HTERT RPE-1 (cell line): ENCODE data around the gene EXOC6B.
"Not testable (repeated sequence)": the region's sequence is repeated elsewhere in the genome, so short reads cannot be mapped to it uniquely, and the experiment has no call there.

Experiments used
- in situ Hi-C: fragments of 300-500 bp; cut with MboI; formaldehyde crosslinking; loops from 4 replicates; pipeline ENCODE4 v1.14.3; 2020; ENCODE audit warnings: low sequenced_read_pairs

The EXOC6B gene

GRCh38 chr2:72494392-72494791 lies 331.4 kb downstream of the EXOC6B start:
- in situ Hi-C loops: no loop called here

- in situ Hi-C loops: not testable (repeated sequence)
These were observed 341.2 kb downstream of the EXOC6B start for GRCh38 chr2:72484622-72485021.

- in situ Hi-C loops: no loop called here
These were observed 342.5 kb downstream of the EXOC6B start for GRCh38 chr2:72483346-72483745.

GRCh38 chr2:72475246-72475645 lies 350.6 kb downstream of the EXOC6B start:
- in situ Hi-C loops: no loop called here

- in situ Hi-C loops: no loop called here
These were observed 367.9 kb downstream of the EXOC6B start for GRCh38 chr2:72457801-72458516.

- in situ Hi-C loops: no loop called here
These were observed 371.6 kb downstream of the EXOC6B start for GRCh38 chr2:72454189-72454588.

- in situ Hi-C loops: no loop called here
These were observed 383.6 kb downstream of the EXOC6B start for GRCh38 chr2:72442270-72442669.

- in situ Hi-C loops: no loop called here
These were observed 385.9 kb downstream of the EXOC6B start for GRCh38 chr2:72439892-72440291.

GRCh38 chr2:72438364-72438763 lies 387.5 kb downstream of the EXOC6B start:
- in situ Hi-C loops: no loop called here

GRCh38 chr2:72431737-72432136 lies 394.1 kb downstream of the EXOC6B start:
- in situ Hi-C loops: no loop called here

GRCh38 chr2:72427022-72427861 lies 398.6 kb downstream of the EXOC6B start:
- in situ Hi-C loops: no loop called here

GRCh38 chr2:72425996-72426395 lies 399.8 kb downstream of the EXOC6B start:
- in situ Hi-C loops: no loop called here

GRCh38 chr2:72423756-72424155 lies 402.1 kb downstream of the EXOC6B start:
- in situ Hi-C loops: no loop called here

- in situ Hi-C loops: not testable (repeated sequence)
These were observed 404.0 kb downstream of the EXOC6B start for GRCh38 chr2:72421771-72422379.

GRCh38 chr2:72415781-72416475 lies 409.9 kb downstream of the EXOC6B start:
- in situ Hi-C loops: no loop called here

GRCh38 chr2:72415241-72415661 lies 410.6 kb downstream of the EXOC6B start:
- in situ Hi-C loops: no loop called here

GRCh38 chr2:72414137-72414760 lies 411.6 kb downstream of the EXOC6B start:
- in situ Hi-C loops: no loop called here

GRCh38 chr2:72413716-72414115 lies 412.1 kb downstream of the EXOC6B start:
- in situ Hi-C loops: no loop called here

- in situ Hi-C loops: no loop called here
These were observed 413.6 kb downstream of the EXOC6B start for GRCh38 chr2:72412214-72412613.

- in situ Hi-C loops: no loop called here
These were observed 426.0 kb downstream of the EXOC6B start for GRCh38 chr2:72399879-72400278.

GRCh38 chr2:72395096-72395495 lies 430.7 kb downstream of the EXOC6B start:
- in situ Hi-C loops: no loop called here
